NCI-H446 treated with DMSO at 0.1 percent for 48 hours (cell line): ENCODE data around the gene MALL.
"Not testable (repeated sequence)": the region's sequence is repeated elsewhere in the genome, so short reads cannot be mapped to it uniquely, and the experiment has no call there.

Experiments used
- DNase-seq: peaks from one replicate; lab custom pipeline; 2025; lab: John Stamatoyannopoulos, UW

Gene MALL

DNA sequence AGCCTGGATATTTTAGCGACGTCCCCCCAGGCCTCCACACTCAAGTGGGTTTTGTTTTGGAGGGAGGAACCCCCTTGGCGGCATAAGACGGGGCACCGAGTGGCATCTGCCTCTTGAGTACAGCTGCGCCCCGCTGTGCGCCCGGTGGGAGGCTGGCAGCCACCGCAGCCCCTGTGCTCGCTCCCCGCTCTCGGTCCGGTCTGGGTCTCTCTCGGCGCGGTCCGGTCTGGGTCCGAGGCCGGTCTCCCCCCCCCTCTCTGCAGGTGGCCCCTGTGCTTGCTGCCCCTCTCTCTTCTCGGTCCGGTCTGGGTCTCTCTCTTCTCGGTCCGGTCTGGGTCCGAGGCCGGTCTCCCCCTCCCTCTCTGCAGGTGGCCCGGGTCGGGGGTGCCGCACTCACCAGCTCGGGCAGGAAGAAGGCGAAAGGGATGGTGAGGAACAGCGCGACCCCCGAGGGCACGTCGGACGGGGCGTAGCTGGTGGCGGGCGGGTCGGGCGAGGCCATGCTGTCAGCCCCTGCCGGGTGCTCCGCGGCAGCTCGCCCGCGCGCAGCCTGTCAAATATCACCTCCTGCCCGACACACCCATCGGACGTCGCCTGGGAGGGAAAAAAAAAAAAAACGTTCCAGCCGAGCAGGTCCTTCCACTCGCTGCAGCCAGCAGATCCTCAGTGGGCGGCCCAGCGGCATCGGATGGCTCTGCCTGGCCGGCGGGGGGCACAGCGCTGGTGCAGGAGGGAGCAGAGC lies at the start of gene MALL:
MALL (minus strand) TSS at position 532 of the 742 bp plus-strand sequence; CDS start at position 502, 30 bp downstream.
- DNase-seq: no peak

DNA sequence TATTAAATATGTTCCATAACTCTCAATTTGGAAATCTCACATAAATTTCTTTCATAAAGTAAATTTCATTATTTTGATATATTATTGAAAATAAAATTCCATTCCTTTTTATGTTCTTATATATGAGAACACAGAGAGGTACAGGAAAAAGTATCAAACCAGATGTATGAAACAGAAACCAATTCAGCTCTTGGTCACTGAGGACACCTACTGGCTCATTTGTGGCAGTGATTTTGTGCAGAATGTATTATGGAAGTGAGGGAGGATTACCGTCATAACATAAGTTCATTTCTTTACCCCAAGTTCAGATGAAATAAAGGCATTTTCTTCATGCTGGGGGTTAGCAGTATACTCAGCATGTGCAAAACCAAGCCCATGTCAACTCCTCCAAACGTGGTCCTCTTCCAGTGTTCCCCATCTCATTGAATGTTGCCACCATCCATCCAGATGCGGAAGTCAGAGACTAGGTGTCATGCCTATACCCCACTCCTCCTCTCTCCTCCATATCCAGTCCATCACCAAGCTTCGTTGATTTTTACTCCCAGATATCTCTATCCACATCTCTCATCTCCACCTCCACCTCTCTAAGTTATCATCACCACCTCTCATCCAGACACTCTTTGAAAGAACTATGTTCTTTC lies 41.7 kb upstream of the MALL start:
- peak; percentile 29 for DNase-seq

DNA sequence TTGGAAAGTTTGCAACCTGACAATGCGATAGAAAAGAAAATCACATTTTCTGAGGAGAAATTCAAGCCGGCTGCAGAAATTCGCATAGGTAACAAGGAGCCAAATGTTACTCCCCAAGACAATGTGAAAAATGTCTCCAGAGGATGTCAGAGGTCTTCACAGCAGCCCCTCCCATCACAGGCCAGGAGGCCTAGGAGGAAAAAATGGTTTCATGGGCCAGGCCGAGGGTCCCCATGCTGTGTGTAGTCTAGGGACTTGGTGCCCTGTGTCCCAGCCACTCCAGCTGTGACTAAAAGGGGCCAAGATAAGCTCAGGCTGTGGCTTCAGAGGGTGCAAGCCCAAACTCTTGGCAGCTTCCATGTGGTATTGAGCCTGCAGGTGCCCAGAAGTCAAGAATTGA lies 39.2 kb upstream of the MALL start:
- DNase-seq: not testable (repeated sequence)

DNA sequence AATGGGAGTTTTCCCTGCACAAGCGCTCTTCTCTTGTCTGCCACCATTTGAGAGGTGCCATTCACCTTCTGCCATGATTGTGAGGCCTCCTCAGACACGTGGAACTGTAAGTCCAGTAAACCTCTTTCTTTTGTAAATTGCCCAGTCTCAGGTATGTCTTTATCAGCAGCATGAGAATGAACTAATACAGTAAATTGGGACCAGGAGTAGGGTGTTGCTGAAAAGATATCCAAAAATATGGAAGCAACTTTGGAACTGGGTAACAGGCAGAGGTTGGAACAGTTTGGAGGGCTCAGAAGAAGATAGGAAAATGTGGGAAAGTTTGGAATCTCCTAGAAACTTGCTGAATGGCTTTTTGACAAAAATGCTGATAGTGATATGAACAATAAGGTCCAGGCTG lies 38.6 kb upstream of the MALL start:
- DNase-seq: not testable (repeated sequence)

DNA sequence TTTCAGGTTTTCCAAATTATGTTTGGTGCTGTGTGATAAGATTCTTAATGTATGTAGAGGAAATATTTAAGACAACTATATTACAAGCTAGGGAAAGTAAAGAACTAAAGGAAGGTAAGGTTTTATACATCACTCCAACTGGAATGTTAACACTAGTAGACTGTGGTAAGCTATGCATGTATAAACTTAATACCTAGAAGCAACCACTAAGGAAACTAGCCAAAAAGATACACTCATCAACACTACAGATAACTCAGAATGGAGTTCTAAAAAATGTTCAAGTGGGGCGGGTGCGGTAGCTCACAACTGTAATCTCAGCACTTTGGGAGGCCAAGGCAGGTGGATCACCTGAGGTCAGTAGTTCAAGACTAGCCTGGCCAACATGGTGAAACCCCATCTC lies 37.8 kb upstream of the MALL start:
- DNase-seq: no peak

DNA sequence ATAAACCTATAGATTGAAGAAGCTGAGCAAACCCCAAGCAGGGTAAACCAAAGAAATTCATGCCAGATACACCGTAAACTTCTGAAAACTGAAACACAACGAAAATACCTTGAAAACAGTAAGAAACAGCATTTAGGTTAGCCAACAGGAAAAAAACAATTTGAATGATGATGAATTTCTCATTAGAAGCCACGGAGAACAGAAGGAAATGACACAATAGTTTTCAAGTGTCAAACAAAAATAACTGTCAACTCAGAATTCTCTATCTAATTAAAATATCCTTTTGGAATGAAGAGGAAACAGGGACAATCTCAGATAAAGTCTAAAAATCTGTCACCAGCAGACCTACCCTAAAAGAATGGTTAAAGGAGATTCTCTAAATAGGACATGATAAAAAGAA lies 37.3 kb upstream of the MALL start:
- DNase-seq: no peak

DNA sequence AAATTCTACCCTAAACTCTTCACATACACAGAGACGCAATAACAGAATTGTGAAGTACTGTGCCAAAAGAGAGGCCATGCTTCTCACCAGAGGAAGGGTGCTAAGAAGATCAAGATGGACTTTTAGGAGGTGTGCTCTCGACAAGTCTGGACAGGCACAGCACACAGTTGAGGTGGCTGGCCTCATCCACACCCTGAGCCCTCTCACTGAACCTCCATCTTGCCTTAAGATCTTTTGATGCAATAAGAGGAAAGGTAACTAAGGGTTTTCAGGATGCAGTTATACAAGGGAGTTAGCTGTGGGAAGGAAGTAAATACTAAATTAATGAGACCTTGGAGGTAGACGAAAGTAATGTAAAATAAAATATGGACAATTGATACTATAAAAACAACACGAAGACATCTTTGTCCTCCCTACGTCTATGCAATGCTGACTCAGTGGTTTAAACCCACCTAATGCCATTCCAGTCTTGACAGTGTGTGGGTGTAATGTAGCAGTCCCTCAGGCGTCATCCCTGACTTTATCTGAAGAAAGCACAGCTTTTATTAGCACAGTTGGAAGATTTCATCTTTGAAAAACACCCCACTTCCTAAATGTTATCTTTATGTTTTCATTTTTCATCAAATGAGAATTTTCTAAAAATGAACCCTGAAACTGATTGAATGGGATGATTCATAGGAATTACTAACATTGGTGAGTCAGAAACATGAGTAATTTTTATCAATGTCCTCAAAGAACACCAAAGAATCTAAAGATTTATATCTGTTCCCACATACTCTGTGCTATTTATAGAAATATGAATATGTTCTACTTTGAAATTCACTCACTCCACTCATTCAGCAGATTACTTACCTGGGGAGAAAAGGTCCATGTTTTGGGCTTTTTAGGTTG lies 34.0 kb upstream of the MALL start:
- DNase-seq: no peak

DNA sequence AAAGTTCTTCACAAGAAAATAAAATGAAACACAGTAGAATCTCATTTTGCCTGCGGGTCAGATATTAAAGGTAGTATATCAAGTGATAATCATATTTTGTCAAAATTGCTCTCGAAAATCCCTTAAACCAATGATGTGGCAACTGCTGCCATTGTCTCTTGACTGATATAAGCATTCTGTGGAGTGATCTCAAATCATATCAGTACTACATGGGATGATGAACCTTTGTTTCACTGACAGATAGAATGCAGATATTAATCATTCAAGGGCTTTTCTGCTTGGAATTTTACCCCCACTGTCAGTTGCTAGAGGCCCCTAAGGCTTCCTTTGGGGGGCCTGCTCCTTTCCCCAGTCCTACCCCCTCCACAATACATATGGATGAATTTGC lies 31.3 kb upstream of the MALL start:
- no peak for DNase-seq

DNA sequence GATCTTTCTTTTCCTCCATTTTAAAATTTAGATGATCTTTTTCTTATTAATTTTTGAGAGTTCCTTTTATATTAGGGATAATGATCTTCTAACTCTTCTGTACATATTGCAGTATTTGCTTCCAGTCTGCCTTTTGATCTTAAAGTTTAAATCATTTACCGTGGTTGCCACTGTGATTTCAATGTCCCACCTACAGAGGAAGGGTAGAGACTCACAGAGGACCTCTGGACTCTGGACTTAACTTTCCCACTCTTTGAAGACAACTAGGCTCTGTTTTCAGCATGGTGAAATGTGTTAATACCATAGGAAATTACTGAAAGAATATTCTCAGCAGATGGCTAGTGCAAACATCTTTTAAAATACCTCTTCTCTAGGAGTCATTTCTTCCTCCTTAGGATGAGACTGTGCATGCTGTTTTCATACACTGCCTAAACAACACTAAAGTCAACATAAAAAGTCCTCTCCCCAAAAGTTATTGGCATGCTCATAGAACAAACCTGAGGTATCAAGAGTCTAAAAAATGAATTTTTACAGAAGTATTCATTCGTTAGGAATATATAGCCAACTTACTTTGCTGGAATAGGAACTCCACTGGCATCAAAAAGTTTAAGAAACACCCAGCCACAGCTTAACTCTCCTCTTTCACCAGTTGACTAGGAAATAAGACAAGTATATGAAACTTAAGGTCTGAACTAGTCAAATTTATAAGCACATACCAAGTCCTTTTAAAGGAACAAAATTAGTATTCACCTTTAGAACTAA lies 30.7 kb upstream of the MALL start:
- DNase-seq: no peak

DNA sequence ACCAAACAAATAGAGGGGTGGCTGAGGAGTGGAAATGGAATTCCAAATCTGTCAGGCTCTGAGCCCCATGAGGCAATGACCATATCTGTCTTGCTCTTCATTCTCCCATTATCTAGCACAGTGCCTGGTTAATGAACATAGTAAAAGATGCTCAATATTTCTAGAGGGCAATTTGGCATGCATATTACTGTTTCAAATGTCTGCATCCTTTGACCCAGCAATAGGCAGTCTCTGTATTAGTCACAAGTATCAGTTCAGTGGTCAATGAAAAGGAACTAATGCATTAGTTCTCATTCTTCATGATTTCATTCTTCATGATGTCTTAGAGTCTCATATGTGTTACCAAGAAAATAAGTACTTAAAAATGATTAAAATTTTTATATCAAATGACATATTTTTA lies 28.4 kb upstream of the MALL start:
- DNase-seq: no peak

DNA sequence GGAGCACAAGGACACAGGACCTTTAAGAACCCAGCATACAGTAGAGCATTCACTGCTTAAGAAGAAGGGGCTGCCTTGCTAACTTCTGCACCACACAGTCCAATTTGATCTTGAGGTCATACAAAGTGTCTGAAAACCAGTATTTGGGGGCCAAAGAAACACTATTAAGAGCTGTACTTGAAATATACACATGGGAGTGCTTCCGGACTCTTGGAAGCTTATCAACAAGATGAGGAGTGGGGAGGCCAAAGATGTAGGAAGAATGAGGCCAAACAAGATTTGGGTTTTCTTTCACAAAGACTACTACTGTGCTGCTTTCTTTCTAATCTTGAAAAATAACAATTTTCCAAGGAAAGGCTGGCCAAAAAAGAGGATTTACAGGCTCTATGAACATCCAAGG lies 24.8 kb upstream of the MALL start:
- no peak for DNase-seq

DNA sequence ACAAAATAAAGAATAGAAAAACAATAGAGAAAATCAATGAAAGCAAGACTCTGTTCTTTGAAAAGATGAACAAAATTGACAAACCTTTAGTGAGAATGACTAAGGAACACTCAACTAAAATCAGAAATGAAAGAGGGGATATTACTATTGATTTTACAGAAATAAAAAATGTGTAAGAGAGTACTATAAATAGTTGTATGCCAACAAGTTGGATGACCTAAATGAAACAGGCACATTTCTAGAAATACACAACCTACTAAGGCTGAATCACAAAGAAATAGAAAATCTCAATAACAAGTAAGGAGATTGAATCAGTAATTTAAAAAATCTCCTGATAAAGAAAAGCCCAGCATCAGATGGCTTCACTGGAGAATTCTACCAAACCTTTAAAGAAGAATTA lies 18.4 kb upstream of the MALL start:
- no peak for DNase-seq

DNA sequence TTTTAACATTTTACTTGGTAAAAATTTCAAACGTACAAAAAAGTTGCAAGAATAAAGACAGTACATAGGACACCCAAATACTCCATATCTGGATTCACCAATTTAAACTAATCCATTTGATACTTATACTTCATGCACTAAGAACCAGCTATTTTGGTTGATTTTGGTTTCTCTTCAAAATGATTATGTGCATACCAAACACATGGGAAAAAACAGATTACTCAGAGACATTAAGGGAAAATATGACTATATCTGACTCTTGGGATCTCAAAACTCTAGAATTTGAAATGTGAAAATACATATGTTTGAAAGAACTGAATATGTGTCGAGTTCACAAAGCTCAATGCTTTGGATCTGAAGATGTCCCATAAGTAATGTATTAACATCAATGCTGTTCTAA lies 15.5 kb upstream of the MALL start:
- no peak for DNase-seq

DNA sequence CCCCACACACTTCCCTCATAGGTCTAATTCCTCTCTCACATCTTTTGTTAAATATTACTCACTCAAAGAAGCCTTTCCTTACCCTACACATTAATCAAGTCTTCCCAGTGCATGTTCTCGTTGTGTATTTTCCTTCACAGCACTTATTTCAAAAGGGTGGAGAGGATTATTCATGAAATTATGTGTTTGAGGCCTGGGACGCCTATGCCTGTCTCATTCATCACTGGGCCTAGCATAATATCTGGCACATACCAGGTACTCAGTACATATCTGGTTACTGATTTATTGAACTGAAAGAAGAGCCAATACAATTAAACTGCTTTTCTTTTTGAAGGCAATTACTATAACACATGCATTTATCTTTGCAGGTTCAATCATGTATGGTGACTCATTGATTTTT lies 15.1 kb upstream of the MALL start:
- DNase-seq: no peak

DNA sequence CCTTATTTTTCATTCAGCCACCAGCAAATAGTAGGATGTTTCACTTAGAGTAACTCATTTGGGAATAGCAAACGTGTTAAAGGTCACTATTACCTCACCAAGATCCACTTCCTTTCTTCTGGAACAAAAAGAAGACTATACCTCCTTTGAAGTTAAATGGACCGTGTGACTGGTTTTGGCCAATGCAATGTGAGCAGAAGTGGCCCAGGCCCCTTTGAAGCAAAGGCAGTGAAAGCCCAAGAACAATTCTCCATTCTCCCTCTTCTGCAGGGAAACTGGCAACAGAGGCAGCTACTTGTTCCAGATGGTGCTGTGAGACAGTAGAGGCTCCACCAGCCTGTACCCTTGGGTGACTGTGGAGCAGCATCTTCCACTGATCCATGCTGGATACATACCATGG lies 11.3 kb upstream of the MALL start:
- DNase-seq: peak; percentile 64

DNA sequence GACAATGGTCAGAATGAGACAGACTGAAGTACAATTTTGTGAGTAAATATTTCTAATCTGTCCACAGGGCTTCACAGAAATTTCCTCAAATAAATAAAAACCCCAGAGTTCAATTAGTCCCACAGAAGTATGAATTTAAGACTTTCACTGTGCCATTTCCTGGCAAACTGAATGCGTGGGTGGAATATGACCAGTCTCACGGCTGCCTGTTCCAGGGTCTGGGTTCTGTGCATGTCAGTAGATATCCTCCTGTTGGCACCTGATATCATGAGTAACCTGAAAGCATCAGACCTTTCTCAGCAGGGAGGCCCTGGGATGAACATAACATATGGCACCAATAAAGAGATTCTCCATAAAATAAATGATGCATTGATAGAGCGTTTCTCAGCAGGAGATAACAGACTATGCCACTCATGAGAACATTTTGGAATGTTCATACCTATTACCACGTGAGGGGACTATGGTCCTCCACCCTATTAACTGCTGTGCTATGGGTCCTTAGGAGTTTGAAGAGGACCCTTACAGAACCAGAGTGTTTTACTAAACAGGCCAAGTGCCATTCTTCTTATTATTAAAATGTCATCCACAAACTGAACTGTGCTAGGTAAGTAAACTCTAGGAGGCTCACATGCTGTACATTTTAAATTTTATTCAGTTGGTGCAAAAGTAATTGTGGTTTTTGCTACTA lies 10.6 kb upstream of the MALL start:
- peak; percentile 24 for DNase-seq

DNA sequence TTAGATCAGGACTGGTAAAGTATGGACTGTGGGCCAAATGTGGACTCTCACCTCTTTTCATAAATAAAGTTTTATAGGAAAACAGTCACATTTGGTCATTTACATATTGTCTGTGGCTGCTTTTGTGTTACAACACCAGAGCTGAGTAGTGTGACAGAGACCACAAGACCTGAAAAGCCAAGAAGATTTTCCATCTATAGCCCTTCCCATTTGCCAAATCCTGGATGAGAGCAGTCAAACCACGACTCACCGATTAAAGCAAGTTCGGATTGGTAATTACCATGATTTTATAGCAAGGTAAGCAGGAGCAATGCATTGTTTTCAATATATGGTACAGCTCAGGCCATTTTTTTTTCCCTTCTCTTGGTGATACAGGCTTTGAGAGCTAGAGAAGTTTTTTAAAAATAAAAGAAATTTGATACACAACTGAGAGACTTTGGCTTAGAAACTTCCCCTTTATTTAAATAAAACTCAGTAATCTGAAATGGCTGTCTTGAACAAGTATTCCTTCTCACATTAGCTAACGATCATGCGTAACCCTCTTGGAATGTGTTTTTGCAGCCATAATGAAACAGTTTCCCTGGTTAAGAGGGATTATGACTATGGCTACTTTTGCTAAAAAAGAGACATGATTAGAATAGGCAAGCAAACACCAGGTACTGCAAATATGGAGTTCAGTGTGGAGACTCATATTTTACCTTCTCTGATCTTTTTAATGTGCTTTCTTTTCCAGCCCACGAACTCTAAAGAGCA lies 9.5 kb upstream of the MALL start:
- DNase-seq: no peak

DNA sequence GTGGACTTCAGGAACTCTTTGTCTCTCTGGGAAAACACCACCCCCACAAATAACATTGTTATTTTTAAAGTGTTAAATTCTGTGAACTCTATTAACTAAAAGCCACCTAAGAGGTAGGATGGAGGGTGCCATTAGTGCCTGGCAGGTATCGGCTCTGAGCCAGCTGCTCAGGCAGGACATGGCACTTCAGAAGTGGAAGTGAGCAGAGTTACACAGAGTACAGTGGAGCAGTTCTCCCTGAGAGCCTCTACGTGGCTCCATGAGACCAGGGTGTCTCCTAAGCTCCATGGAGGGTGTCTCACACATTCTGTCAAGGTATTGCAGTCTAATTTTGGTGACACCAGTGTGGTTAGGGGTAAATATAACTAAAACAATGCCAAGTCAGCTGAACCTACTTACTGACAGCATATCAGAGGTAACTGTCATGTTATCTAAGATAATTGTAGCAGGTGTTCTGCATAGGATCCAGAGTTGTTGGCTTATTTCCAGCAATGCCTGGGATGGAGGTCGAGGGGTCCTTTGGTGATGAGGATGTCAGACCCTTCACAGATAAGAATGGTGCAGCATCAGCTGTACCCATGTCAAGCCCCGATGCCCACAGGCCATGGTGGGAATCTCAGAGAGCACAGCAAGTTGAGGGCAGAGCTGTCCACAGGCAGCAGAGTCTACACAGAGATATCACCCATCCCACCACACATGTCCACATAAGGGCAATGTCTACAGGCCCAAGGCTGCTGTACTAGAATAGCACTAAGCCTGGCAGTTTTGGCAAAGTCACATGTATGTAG lies 8.6 kb upstream of the MALL start:
- DNase-seq: no peak

DNA sequence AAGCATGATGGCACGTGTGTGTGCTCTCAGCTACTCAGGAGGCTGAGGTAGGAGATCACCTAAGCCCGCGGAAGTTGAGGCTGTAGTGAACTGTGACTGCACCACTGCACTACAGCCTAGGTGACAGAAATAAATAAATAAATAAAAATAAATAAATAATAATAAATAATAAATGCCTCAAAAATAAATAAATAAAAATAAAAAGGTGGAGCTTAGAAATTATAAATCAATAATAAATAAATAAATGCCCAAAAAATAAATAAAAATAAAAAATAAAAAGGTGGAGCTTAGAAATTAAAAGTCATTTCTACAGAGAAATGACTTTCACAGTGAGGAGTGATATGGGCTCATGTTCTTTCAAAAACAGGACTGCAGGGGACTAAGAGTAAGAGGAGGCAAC lies 6.0 kb upstream of the MALL start:
- no peak for DNase-seq

DNA sequence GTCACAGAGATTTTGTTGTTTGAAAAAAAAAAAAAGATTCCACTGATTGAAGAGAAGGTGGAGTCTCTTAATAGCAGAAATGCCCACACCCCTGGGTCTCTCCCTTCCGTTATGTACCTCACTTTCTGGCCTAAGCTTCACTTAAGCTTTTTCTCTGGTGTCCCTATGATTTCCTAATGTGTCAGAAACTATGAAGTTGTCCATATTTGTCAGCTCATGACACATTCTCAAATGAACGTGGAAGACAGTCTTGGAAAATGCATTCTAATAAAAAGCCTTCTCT lies 5.4 kb upstream of the MALL start:
- DNase-seq: no peak
